Esophagus mucosa (tissue), 1 donor: ENCODE measurements around the gene OLA1. TPM values are rescaled to one million over a fixed set of nuclear protein-coding genes. Genes with fewer than 3 reads are reported as not detected.

Source experiments
- ATAC-seq: fragments of 200-7000 bp; cut with Tn5 transposase; one replicate; pipeline ENCODE4 v1.9.1; 2020
- total RNA-seq: library from RNA; stranded (reverse); gene quantifications from one replicate; pipeline ENCODE4 v1.2.4, GENCODE V29; 2023
- donor health status: DM: yes; HTN: yes; CAD: no.

OLA1 gene
- total RNA-seq, 1 donor from 2014 or later, result 74.7 TPM

DNA sequence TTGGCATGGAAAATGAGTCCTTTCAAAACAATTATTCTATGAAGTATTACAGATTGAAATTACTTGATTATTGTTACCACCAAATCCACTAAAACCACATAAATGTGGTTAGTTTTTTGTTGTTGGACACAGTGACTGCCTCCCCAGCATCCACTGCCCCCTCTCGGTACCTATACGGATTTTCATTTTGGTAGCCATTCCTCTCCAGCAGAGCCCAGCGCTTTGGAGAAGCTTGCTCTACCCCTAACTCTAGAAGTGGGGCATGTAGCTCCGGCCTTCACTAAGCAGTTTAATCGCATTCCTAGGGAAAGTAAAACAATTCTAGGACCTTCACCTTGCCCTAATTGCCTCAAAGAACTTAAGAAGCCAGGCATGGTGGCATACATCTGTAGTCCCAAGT, 24.2 kb downstream of the OLA1 start:
- ATAC-seq, result no peak

DNA sequence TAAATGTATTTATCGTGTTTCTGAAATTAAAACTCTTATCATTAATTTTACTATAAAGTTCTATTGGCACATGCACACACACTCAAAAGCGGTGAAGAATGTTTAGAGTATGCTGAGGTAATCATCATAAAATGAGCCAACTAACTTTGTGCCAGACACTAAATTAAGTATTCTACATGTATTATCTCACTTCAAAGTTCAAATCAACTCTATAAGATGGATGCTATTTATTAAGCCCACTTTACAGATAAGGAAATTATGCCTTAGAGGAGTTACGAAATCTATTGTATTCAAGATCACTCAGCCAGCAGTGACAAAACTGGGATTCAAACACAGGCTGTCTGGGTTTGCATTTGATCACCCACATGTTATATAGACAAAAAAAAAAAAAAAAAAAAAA, 24.9 kb downstream of the OLA1 start:
- no peak for ATAC-seq

DNA sequence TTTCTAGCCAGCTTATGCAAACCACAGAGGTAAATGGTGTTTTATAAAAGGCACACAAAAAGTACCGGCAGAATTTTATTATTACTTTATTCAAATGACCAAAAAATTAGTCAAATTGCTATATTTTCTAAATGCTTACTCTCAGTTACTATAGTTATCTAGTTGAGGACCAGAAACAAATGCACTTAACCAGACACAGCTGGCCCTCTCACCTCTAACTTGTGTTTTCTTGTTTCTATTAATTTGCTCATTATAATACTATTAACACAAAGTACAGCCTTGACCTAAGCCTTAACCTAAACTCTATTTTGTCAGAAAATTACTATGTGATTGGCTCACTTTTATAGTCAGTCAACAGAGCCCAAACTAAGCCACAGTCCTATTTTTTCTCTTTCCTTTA, 26.2 kb downstream of the OLA1 start:
- ATAC-seq, result no peak

DNA sequence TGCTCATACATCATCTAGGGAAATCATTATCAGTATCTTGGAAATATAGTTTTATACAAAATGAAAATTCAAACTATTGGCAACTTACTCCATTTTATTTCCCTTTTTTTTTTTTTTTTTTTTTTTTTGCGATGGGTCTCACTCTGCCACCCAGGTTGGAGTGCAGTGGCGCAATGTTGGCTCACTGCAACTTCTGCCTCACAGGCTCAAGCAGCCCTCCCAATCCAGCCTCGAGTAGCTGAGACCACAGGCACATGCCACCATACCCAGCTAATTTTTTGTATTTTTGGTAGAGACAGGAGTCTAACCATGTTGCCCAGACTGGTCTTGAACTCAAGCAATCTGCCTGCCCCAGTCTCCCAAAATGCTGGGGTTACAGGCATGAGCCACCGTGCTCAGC, 29.0 kb downstream of the OLA1 start:
- ATAC-seq, result no peak

DNA sequence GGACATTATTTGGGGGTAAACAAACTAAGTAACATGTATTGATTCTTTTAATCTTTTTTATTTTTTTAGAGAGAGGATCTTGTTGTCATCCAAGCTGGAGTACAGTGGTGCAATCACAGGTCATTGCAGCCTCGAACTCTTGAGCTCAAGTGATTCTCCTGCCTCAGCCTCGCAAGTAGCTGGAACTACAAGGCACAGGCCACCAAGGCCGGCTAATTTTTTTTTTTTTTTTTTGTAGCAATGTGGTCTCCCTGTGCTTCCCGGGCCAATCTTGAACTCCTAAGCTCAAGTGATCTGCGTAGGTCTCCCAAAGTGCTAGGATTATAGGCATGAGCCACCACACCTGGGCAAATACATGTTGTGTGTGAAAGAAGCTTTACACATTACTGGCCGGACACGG, 29.6 kb downstream of the OLA1 start:
- ATAC-seq, result no peak

DNA sequence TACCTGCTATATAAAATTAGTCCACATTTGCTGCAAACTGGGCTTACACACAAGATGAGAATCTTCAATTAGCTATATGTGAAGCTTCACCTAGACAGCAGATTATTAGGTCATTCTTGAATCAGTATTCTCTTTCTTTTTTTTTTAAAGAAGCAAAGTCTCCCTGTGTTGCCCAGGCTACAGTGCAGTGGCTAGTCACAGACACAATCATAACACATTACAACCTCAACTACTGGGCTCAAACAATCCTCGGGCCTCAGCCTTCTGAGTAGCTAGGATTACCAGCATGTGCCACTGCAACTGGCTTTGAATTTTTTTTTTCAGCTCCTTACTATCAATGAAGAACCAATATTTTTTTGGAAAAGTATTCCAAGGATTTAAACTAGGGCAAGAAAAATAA, 30.5 kb downstream of the OLA1 start:
- no peak for ATAC-seq

DNA sequence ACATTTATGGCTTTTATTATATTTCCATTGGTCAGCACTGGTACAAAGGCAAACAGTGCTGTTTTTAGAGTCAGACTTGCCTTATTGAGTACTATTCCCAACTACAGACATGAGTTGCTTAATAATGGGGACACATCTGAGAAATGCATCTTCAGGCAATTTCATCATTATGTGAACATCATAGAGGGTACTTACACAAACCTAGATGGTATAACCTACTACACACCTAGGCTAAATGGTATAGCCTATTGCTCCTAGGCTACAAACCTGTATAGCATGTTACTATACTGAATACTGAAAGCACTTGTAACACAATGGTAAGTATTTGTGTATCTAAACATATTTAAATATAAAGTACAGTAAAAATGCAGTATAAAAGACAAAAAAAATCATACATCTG, 36.4 kb downstream of the OLA1 start:
- no peak for ATAC-seq

DNA sequence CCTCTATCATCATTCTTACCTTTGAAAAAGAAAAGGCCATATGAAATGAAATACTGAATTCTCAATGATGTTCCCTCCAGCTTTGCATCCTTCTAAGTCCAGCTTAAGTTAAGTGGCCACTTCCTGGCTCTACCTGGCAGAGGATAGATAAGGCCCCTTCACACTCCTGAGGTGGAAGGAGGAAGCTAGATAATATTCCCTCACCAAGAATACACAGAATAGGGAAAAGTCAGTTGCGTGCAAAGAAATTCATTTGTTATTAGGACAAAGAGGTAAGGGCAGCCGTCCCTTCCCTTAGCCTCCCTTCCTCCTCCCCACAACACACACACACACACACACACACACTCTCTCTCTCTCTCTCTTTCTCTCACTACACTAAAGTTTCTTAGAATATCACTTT, 37.5 kb downstream of the OLA1 start:
- ATAC-seq, result no peak

DNA sequence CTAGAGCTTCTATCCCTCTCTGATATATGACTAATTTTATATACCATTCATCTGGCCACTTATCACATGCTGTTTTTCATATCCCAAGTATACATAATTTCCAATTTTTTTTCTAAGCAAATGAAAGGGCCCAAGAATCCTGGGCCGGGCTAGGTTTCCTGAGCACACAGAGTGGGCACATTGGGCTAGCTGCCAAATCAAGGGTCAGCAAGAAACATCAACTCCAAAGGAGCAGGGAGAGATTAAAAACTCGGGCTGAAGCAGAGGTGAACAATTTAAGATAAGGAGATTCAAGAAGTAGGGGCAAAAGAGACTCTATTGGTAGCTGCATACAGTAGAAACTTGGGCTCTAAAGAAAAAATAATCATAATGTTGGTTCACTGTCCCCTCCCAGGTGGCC, 39.0 kb downstream of the OLA1 start:
- no peak for ATAC-seq

DNA sequence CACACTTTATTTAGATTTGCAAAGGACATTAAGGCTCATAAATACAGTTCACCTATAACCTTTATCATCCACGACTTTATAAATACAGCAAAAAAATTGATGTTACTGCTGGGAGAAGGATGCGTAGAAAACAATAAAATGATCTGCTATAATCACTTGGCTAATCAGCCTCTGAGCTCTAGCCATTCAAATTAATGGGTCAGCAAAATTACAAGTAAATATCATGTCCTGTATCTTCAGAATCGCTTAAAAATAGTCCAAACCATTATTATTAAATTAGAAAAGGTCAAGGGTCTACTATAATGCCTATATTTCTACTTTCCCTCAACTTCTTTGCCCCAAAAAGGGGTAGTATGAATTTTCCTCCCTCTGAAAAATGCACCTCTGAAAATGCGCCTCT, 40.3 kb downstream of the OLA1 start:
- ATAC-seq, result no peak

DNA sequence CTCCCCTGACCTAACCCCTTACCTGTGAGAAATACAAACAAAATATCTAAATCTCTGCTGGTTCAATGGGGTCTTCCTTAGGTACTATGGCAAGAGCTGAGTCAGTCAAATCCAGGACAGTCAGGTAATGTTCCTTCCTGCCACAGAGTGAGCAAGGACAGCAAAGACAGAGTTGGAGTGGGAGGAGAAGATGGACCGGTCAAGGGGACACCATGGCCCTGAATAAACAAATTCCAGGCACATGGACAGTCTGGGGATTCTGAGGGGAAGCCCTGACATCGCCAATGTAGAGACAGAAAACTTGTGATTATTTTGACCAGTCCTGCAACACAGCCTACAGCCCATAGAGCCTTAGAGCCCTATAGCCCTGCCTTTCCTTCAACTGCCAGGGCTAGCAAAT, 42.8 kb downstream of the OLA1 start:
- ATAC-seq, result no peak

DNA sequence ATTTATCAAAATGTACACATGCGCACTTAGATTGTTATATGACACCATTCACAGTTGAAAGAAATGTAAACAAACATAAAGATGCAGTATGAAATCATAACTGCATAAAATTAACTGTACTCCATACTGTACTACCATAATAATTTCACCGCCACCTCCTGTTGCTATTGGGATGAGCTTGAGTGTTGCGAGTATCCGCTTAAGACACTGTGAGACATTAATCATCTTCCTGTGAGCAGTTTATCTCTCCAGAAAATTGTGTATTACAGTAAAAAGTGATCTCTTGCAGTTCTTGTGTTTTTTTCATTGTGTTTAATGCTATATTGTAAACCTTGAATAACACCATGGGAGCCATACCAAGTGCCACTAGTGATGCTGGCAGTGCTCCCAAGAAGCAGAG, 46.1 kb downstream of the OLA1 start:
- no peak for ATAC-seq

DNA sequence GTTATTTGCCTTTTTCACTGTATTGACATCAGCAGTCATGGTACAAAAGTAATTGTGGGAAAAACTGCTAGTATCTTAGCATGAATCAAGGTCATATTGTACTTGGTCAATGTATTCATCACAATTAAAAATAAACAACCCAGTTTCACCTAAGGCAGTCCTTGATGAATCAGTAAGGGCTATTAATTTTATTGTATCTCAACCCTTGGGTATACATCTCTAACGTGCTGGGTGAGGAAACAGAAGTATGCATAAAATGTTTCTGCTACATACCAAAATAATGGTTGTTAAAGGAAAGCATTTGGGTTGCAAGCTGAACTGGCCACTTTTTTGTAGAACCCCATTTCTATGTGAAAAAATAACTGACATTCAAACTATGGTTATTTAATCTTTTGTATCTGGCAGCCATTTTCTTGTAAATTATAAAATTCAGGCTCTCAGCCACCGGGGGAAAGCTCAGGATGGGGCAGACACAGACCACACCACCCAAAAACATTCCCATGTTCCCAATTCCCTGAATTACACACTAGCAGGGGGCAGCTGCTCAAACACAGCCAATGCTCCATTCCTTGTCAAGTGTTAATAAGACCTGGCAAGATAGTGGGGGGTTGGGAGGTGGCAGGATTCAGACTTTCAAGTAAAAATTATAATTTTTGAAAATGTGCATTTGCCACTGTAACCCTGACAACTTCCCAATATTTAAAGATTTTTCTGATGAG, 49.3 kb downstream of the OLA1 start:
- ATAC-seq, result no peak

DNA sequence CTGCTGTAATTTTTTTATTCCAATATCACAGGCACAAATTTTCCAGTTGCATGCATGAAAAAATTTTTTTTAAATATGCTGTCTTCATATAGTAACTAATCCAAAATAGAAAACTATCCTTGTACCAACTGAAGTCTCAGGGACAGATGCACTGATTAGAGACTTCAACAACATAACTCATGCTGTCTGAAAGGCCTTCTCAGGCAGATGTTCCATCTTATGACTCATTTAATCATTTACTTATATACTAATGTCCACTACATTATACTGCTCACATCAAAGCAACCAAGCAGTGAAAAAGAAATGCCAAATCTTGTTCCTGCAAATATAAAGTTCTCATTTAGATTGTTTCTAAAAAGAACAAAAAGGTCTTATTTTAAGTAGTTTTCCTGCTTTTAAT, 53.1 kb downstream of the OLA1 start:
- no peak for ATAC-seq

DNA sequence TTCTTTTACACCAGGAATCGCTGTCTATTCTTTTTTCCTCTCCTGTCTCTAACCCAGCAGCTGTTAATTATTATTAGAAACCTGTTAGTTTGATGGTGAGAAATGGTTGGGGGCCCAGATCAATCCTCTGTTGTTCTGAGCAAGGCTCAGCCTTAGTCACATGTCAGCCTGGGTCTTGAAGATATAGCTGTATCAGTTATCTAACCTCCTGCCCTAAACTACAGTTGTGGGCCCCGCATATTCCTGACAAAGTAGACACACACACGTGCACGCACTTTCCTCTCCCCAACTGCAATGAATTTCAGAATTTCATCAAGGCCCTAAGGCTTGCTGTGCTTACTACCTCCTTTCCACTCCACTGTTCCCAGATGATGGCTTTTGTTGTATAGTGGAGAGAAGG, 54.6 kb downstream of the OLA1 start:
- no peak for ATAC-seq

DNA sequence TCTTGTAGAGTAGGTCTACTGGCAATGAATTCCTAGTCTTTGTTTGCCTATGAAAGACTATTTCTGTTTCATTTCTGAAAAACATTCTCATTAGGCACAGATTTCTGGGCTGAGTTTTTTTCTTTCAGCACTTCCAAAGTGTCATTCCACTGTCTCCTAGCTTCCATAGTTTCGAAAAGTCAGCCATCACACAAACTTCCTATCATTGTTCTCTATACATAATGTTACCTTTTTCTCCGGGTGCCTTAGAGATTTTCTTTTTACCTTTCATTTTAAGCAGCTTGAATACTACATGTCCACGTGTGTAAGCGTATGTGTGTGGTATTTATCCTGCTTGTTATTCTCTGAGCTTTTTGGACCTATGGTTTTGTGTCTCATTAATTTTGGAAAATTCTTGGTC, 55.7 kb downstream of the OLA1 start:
- no peak for ATAC-seq

DNA sequence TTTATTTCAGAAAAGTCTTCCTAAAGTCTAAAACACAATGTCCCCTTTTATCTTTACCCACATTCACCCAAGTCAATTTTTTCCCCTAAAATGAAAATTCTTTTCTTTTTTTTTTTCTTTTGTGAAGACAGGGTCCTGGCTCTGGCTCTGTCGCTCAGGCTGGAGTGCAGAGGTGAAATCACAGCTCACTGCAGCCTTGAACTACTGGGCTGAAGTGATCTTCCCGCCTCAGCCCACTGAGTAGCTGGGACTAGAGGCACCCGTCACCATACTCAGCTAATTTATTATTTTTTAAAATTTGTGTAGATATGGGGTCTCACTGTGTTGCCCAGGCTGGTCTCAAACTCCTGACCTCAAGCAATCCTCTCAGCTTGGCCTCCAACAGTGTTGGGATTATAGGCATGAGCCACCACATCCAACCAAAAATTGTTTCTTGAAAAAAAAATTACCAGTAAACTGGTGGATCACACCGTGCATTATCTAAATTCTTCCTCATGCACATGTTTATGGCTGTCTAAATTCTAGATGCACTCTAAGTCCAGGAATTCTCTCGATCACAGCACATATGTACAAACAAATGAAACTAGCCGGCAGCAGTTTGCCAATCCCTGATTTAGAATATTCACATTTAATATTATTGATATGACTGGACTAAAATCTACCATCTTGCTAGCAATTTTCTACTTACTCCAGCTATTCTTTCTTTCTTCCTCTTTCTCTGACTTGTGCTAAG, 56.8 kb downstream of the OLA1 start:
- ATAC-seq, result no peak

DNA sequence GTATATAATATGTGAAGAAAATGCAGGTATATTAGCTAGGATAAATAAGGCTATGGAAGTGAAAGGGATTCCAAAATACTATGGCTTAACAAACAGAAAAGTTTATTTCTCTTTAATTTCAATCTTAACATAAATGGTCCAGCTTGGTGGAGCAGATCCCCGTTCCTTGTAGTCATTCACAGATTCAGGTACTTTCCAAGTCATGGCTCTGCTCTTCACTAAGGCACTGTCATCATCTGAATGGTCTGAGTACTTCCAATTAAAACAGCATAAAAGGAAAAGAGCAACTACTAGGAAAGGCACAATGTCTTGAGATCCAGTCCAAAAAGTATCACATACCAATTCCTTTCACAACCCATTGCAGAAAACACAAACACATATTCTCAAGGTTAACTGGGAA, 63.4 kb downstream of the OLA1 start:
- ATAC-seq, result no peak

DNA sequence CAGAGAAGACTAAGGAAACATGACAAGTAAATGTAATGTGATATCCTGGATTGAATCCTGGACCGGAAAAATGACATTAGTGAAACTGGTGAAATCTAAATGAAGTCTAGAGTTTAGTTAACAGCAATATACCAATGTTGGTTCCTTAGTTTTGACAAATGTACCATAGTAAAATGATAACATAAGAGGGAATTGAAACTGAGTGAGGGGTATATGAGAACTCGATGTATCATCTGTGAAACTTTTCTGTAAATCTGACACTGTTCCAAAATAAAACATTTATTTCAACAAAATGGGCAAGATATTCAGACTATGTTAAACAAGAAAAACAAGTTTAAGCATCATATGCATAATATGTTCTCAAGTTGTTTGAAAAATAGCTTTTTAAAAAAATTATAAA, 63.8 kb downstream of the OLA1 start:
- no peak for ATAC-seq

DNA sequence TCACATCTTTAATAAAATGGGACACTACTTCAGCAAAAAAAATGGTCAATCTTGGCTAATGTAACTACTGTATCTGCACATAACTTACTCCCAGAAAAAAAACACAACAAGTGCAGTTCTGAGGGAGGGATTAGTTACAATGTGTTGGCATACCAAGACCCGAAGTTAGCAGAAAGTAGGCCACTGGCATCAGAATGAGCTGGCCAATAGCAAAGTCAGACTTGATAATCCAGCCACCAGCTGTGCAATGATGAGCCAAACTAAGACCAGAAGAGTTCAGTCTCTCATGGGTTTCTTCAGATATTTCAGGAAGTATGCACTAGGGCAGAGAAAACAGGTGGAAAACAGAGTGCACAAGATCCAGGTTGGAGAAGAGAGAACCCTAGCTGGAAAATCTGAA, 65.3 kb downstream of the OLA1 start:
- no peak for ATAC-seq

DNA sequence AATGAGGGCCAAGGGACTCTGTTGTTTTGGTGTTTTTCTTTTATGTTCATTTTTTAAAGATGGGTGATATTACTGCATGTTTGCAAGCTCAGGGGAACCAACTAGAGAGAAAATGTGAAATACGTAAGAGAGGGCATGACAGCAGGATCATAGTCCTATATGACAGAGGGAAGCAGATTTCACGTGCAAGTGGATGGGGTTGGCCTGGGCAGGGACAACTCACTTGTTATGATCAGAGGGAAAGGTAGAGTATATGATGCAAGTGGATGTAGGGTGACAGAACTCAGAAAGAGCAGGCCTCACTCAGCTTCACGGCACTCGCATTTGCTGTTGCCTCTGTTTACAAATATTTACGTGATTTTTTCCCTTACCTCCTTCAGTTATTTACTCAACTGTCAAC, 67.0 kb downstream of the OLA1 start:
- no peak for ATAC-seq

DNA sequence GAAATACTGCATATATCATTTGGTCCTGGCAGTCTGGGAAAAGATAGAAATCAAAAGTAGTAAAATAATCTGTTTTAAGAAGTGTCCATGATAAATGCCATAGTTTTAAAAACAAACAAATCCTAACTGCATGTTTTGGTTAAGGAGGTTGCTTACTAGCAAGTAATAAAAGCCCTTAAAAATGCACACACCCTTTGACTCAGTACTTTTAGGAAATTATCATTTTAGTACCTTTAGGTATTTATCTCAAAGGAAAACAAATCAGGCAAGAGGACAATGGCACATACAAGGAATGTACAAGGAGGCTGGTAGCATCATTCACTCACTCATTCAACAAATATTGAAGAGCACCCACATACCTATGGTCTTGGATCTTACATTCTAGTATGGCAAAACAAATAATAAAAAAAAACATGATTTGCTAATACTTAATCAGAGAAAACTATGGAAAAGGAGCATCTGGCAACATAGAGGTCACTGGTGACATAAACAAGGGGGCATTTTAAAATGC, 67.6 kb downstream of the OLA1 start:
- no peak for ATAC-seq

DNA sequence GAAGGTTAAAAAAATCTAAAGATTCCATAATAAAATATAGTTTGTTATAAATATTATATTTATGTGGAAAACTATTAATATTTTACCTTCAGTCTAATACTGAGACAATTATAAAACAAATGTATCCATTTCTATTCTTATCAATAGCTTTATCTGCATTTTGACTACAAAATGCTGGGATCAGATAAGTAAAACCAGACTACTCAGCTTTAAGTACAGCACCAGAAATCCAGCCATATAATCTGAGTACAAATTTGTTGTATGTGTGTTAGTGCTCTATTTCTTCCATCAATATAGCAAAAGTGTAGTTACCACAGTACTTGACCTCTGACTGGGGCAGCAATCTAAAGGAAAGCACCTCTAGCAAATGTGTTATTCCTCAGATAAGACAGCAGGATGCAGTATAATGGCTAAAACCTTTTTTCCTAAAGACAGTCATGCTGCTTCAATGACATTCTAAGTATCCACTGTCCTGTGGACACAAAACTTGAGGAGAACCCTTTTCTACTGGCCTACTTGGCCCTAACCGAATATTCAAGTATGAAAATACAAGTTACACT, 68.1 kb downstream of the OLA1 start:
- no peak for ATAC-seq

DNA sequence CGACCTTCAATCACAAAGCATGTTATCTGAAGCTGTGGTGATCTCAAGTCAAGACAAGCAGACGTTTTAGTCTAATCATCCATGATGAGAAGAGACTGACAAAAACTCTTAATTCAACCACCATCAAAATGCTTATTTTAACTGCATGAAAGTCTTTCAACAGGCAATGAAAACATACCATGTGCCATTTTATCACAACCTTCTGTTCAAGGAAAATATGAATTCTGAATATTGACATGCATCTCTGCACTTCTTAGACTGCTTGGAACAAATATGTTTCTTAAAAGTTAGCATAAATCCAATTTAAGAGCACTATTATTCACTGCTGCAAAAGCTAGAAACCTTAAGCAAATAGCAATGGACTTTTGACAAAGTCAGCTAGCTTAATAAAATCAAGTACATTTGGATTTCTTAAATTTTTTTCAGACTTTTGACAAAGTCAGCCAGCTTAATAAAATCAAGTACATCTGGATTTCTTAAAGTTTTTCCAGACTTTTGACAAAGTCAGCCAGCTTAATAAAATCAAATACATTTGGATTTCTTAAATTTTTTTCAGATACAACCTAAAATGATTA, 70.9 kb downstream of the OLA1 start:
- ATAC-seq, result no peak
